Measurements from ENCODE around the gene FAM161B. TPM values are rescaled to one million over a fixed set of nuclear protein-coding genes. Genes with fewer than 3 reads are reported as not detected.
A peak's percentile ranks its signal among the peaks of the same experiment; 100 is the strongest.

FAM161B gene
- total and polyA plus RNA-seq, 2 of the 13 experiments (the other 11 are each of a cell fraction or from before 2014, with no cell fraction given): 1.6 to 2.0 TPM

DNA sequence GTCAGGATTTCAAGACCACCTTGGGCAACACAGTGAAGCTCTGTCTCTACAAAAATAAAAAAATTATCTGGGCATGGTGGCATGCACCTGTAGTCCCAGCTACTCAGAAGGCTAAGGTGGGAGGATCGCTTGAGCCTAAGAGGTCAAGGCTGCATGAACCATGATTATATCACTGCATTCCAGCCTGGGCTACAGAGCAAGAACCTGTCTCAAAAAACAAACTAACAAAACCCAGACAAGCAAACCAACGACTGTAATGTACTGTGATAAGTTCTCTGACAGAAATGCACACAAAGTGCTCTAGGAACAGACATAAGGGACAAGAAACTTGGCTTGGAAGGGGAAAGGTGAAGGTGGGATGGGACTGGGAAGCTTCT is 46.8 kb upstream of the FAM161B start (continued):
- TF ChIP-seq, protein P1, sequence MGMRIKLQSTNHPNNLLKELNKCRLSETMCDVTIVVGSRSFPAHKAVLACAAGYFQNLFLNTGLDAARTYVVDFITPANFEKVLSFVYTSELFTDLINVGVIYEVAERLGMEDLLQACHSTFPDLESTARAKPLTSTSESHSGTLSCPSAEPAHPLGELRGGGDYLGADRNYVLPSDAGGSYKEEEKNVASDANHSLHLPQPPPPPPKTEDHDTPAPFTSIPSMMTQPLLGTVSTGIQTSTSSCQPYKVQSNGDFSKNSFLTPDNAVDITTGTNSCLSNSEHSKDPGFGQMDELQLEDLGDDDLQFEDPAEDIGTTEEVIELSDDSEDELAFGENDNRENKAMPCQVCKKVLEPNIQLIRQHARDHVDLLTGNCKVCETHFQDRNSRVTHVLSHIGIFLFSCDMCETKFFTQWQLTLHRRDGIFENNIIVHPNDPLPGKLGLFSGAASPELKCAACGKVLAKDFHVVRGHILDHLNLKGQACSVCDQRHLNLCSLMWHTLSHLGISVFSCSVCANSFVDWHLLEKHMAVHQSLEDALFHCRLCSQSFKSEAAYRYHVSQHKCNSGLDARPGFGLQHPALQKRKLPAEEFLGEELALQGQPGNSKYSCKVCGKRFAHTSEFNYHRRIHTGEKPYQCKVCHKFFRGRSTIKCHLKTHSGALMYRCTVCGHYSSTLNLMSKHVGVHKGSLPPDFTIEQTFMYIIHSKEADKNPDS (CRISPR knock-in tag; IDR thresholded peaks at IDR 0.05): 0 out of 2 replicates have a peak, but pooled peaks have one; percentile 50
- TF ChIP-seq RNF2 (conservative IDR thresholded peaks at IDR 0.05; ENCODE audit: low read depth) (no peak), RXRB (CRISPR knock-in tag; IDR thresholded peaks at IDR 0.05; ENCODE audit: borderline replicate concordance) (peak; percentile 81; the same call in 1 of the 2 replicates), FOXJ3 (CRISPR knock-in tag; IDR thresholded peaks at IDR 0.05; ENCODE audit: borderline replicate concordance) (no peak), MAFK (conservative IDR thresholded peaks at IDR 0.05 in 1 of 2, IDR thresholded peaks at IDR 0.05 in 1 of 2; ENCODE audit: low read length in 2 of 2) (no peak), TRIM24 (CRISPR knock-in tag; IDR thresholded peaks at IDR 0.05) (no peak), KAT8 (CRISPR knock-in tag; IDR thresholded peaks at IDR 0.05) (peak; percentile 41; the same call in 1 of the 2 replicates), ONECUT2 (CRISPR knock-in tag; IDR thresholded peaks at IDR 0.05) (no peak), YY1 (IDR thresholded peaks at IDR 0.05; ENCODE audit: insufficient read depth, insufficient replicate concordance, low read depth, low read length) (no peak), IKZF1 (IDR thresholded peaks at IDR 0.05) (no peak), ZNF598 (CRISPR knock-in tag; IDR thresholded peaks at IDR 0.05; ENCODE audit: borderline replicate concordance) (no peak), PHF8 (CRISPR knock-in tag; IDR thresholded peaks at IDR 0.05) (no peak), KDM1A (CRISPR knock-in tag; IDR thresholded peaks at IDR 0.05) (0 out of 2 replicates have a peak, but pooled peaks have one; percentile 41), FOSL1 (CRISPR knock-in tag; IDR thresholded peaks at IDR 0.05; ENCODE audit: borderline replicate concordance) (no peak), SP2 (CRISPR knock-in tag; IDR thresholded peaks at IDR 0.05) (no peak), SIX1 (CRISPR knock-in tag; IDR thresholded peaks at IDR 0.05; ENCODE audit: borderline replicate concordance) (peak; percentile 11; the same call in 1 of the 2 replicates), REL (CRISPR knock-in tag; conservative IDR thresholded peaks at IDR 0.05) (no peak)
- TF ChIP-seq, protein P2, sequence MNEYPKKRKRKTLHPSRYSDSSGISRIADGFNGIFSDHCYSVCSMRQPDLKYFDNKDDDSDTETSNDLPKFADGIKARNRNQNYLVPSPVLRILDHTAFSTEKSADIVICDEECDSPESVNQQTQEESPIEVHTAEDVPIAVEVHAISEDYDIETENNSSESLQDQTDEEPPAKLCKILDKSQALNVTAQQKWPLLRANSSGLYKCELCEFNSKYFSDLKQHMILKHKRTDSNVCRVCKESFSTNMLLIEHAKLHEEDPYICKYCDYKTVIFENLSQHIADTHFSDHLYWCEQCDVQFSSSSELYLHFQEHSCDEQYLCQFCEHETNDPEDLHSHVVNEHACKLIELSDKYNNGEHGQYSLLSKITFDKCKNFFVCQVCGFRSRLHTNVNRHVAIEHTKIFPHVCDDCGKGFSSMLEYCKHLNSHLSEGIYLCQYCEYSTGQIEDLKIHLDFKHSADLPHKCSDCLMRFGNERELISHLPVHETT (CRISPR knock-in tag; conservative IDR thresholded peaks at IDR 0.05): no peak; the same call in 1 of the 2 replicates
- TF ChIP-seq, protein P3, sequence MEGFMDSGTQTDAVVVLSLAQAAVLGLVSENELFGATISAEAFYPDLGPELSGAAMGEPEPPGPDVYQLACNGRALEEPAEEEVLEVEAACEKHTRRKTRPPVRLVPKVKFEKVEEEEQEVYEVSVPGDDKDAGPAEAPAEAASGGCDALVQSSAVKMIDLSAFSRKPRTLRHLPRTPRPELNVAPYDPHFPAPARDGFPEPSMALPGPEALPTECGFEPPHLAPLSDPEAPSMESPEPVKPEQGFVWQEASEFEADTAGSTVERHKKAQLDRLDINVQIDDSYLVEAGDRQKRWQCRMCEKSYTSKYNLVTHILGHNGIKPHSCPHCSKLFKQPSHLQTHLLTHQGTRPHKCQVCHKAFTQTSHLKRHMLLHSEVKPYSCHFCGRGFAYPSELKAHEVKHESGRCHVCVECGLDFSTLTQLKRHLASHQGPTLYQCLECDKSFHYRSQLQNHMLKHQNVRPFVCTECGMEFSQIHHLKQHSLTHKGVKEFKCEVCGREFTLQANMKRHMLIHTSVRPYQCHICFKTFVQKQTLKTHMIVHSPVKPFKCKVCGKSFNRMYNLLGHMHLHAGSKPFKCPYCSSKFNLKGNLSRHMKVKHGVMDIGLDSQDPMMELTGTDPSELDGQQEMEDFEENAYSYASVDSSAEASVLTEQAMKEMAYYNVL (CRISPR knock-in tag; IDR thresholded peaks at IDR 0.05; ENCODE audit: borderline replicate concordance): peak; percentile 55; the same call in 1 of the 2 replicates
- TF ChIP-seq, protein P4, sequence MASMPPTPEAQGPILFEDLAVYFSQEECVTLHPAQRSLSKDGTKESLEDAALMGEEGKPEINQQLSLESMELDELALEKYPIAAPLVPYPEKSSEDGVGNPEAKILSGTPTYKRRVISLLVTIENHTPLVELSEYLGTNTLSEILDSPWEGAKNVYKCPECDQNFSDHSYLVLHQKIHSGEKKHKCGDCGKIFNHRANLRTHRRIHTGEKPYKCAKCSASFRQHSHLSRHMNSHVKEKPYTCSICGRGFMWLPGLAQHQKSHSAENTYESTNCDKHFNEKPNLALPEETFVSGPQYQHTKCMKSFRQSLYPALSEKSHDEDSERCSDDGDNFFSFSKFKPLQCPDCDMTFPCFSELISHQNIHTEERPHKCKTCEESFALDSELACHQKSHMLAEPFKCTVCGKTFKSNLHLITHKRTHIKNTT (CRISPR knock-in tag; IDR thresholded peaks at IDR 0.05): no peak
- TF ChIP-seq, protein P5, sequence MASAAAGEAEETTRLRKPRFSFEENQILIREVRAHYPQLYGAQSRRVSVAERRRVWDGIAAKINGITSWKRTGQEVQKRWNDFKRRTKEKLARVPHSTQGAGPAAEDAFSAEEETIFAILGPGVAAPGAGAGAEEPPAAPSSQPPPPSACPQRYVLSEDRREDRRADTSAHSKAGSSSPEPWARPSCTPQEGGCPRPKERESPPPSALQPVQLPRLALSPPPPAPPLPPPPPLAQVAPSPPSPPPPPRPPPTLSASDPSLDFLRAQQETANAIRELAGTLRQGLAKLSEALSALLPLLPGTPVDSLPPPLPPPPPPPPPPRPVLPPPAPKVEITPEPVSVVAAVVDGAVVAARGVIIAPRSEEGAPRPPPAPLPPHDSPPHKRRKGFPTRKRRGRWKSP (CRISPR knock-in tag; IDR thresholded peaks at IDR 0.05): no peak
- TF ChIP-seq, protein P6, sequence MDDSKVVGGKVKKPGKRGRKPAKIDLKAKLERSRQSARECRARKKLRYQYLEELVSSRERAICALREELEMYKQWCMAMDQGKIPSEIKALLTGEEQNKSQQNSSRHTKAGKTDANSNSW (CRISPR knock-in tag; IDR thresholded peaks at IDR 0.05; ENCODE audit: borderline replicate concordance): no peak
- TF ChIP-seq, protein P7, sequence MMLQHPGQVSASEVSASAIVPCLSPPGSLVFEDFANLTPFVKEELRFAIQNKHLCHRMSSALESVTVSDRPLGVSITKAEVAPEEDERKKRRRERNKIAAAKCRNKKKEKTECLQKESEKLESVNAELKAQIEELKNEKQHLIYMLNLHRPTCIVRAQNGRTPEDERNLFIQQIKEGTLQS (CRISPR knock-in tag; IDR thresholded peaks at IDR 0.05): no peak

Measured in HepG2 (cell line).